ENCODE data around the gene CDC42EP2. TPM values are rescaled to one million over a fixed set of nuclear protein-coding genes. Genes with fewer than 3 reads are reported as not detected.

The CDC42EP2 gene
- total and polyA plus RNA-seq, 10 of the 15 experiments (the other 5 are each of a cell fraction or from before 2014, with no cell fraction given): 0.03 to 1.2 (median 0.09) TPM; not detected in 3

GRCh38 chr11:65295571-65296341 is 18.9 kb upstream of the CDC42EP2 start:
- POLR2A ChIA-PET: interaction anchor here (0.6 to 0.9 kb wide), 2 partner anchors 10 to 27 kb away, joined by 3 to 4 read pairs; no protein-coding TSS in a partner anchor
- H3K9me3 ChIP-seq (replicated peaks; ENCODE audit: control insufficient read depth, insufficient read depth, low read length): no peaks in the 10 kb centered on the region
- no peak overlapping the region for H3K4me2 ChIP-seq (ENCODE audit: control insufficient read depth, insufficient read depth)
- no peak overlapping the region for H3K9ac ChIP-seq (ENCODE audit: control insufficient read depth, insufficient read depth, low read length)
- WGBS (ENCODE audit: insufficient coverage, insufficient replicate concordance, low lambda C conversion rate, missing lambda C conversion rate): 98% methylated on average over 11 of the region's 11 CpGs
- ATAC-seq (no peak), FAIRE-seq (no peak), DNase-seq (ENCODE audit: low read depth, low spot score) (no peak)
- no peaks in the 10 kb centered on the region for H3K27me3 ChIP-seq (replicated peaks in 1 of 2; ENCODE audit: control insufficient read depth in 2 of 2, insufficient read depth in 2 of 2, low read length in 1 of 2)
- no peak overlapping the region for H3K27ac ChIP-seq (ENCODE audit: control insufficient read depth, insufficient read depth)
- no peak overlapping the region for H2AFZ ChIP-seq (ENCODE audit: control insufficient read depth, low read depth, low read length)
- BruUV-seq (replicated peaks): no TSS peak
- CTCF ChIA-PET: interaction anchor here (0.6 to 7.3 kb wide), 5 partner anchors 10 to 321 kb away, joined by 3 to 67 read pairs (median 3); no protein-coding TSS in a partner anchor
- peaks cover 27 to 33% of the 10 kb centered on the region in 2 experiments for H3K36me3 ChIP-seq (ENCODE audit: control insufficient read depth in 2 of 2, insufficient read depth in 2 of 2, low read length in 1 of 2)
- no peaks in the 10 kb centered on the region for H3K79me2 ChIP-seq (ENCODE audit: control insufficient read depth, insufficient read depth, low read length)
- H3K4me1 ChIP-seq (ENCODE audit: control insufficient read depth, insufficient read depth, low read length): peaks cover 10% of the 10 kb centered on the region
- H3K4me3 ChIP-seq: no peak overlapping the region
- in situ Hi-C loops (cut with MboI): no loop called here
- RAD21 ChIA-PET (ENCODE audit: unreplicated experiment): interaction anchor here (0.6 kb wide), 1 partner anchor 20 kb away, joined by 3 read pairs; no protein-coding TSS in a partner anchor
- SMC1A ChIA-PET (ENCODE audit: uncharacterized antibody, unreplicated experiment): interaction anchor here (1.7 kb wide), 1 partner anchor 21 kb away, joined by 6 read pairs; no protein-coding TSS in a partner anchor
- intact Hi-C loops (cut with micrococcal nuclease; ENCODE audit: unreplicated experiment): no loop called here
- H4K20me1 ChIP-seq (ENCODE audit: control insufficient read depth, insufficient read depth): no peaks in the 10 kb centered on the region
- no peak for TF ChIP-seq ZNF274 (IDR thresholded peaks at IDR 0.05; ENCODE audit: insufficient read depth, insufficient read length)
- no peak for TF ChIP-seq NFYB (IDR thresholded peaks at IDR 0.05; ENCODE audit: insufficient read depth, low read depth, low read length)
- no peak for TF ChIP-seq RUNX3 (IDR thresholded peaks at IDR 0.05; ENCODE audit: low read length)
- TF ChIP-seq PAX8 (IDR thresholded peaks at IDR 0.05): no peak
- TF ChIP-seq EZH2 (IDR thresholded peaks at IDR 0.05; ENCODE audit: borderline replicate concordance, control insufficient read depth, low read depth, low read length): no peak
- no peak for TF ChIP-seq ZBTB40 (IDR thresholded peaks at IDR 0.05; ENCODE audit: borderline replicate concordance)
- no peak for TF ChIP-seq BCL11A (IDR thresholded peaks at IDR 0.05; ENCODE audit: low read depth, low read length)
- no peak for TF ChIP-seq KLF5 (IDR thresholded peaks at IDR 0.05; ENCODE audit: partially characterized antibody)
- TF ChIP-seq BRCA1 (IDR thresholded peaks at IDR 0.05; ENCODE audit: low read depth, low read length): no peak
- no peak for TF ChIP-seq E4F1 (IDR thresholded peaks at IDR 0.05; ENCODE audit: borderline replicate concordance, partially characterized antibody)
- TF ChIP-seq SMAD5 (IDR thresholded peaks at IDR 0.05; ENCODE audit: low read depth): no peak
- TF ChIP-seq RAD51 (IDR thresholded peaks at IDR 0.05): no peak
- no peak for TF ChIP-seq SRF (IDR thresholded peaks at IDR 0.05; ENCODE audit: low read depth in 2 of 2, low read length in 2 of 2)
- no peak for TF ChIP-seq ZBTB4 (CRISPR knock-in tag; IDR thresholded peaks at IDR 0.05)

Data from GM12878 (cell line).